SKM-1 (cell line): ENCODE data around the gene KLHDC8B.

ENCODE experiments used
- DNase-seq: peaks from one replicate; lab custom pipeline; 2025; ENCODE audit not compliant: unreplicated experiment; lab: John Stamatoyannopoulos, UW

Gene KLHDC8B

DNA sequence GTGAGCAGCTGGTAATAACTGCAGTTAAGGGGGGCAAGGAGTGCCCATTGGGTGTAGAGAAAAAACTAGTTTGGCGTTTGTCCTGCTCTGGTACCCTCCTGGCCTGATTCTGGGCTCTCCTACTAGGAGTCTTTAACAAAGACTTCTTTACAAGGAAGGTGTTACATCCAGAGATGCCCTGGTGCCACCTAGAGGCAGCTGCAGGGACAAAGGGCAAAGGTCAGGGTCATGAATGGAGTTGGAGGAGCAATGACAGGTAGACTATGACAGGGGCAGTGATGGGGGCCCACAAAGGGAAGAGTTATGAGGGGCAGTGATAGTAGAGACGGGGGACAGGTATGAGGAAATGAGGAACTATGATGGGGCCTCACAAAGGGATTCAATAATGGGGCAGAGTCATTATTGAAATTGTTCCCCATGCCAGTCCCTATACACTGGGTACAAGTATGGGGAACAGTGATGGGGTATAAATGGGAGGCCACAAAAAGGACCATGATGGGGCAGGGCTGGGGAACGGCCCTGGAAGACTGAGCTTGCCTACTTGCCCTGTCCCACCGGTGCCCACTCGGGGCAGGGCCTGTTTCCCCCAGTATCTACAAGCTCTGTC lies 13.2 kb upstream of the KLHDC8B start:
- no peak for DNase-seq

DNA sequence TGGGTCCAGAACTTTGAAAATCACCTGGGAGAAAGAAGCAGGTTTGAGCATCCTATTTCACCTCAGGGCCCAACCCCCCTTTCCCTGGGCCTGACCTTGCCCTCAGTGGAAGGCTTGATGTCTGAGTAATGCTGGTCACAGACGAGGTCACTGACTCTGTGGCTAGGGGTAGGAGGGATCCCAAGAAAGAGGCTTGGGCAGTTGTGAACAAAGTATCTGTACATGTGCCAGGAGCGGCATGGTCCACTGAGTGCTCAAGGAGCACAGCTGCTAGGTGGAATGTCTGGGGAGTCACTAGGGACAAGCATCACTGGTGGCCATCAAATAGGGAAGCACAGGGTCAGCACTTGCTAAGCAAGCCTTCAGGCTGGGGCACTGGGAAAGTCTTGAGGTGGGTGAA lies 12.6 kb upstream of the KLHDC8B start:
- DNase-seq: no peak

DNA sequence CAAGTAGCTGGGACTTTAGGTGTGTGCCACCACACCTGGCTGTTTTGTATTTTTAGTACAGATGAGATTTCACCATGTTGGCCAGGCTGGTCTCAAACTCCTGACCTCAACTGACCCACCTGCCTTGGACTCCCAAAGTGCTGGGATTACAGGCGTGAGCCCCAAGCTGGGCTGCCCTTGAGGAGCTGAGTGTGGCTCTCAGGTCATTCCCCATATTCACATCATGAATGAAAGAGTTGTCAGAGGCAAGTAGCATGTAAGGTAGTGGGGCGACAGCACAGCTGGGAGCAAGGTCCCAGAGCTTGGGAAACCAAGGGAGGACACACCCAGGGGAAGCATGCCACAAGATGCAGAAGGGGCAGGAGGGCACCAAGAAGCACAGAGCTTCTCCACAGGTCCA lies 10.2 kb upstream of the KLHDC8B start:
- DNase-seq: no peak

DNA sequence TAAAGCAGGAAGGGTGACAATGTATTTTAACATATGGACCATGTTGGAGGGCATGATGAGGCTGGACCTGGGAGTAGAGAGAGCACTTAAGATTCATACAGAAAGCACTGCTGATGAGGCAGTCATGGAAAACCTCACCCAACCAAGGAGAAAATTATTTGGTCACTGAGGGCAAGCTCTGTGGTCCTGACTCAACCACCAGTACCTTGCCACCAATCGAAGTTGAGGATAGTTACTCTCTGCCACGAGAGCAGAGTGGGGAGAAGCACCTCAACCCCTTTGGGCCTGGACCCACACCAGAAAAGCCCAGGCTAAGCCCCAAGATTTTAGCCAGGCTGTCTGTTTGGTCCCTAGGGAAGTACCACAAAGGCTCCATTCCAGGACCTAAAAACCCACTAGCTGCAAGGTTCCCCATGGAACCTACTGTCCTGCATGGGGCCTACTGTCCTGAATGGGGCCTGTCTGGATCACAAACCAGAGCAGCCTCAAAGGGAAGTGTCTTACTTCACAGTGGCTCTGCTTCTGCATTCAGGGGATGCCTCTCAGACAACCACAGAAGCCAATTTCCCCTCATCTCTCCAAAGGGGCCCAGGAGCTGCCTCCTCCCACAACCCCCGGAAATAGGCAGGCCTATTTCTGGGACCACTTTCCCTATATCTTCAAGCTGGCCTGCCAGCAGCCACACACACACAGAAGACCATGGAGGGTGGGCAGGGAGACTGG lies 9.4 kb upstream of the KLHDC8B start:
- DNase-seq: peak; percentile 61

DNA sequence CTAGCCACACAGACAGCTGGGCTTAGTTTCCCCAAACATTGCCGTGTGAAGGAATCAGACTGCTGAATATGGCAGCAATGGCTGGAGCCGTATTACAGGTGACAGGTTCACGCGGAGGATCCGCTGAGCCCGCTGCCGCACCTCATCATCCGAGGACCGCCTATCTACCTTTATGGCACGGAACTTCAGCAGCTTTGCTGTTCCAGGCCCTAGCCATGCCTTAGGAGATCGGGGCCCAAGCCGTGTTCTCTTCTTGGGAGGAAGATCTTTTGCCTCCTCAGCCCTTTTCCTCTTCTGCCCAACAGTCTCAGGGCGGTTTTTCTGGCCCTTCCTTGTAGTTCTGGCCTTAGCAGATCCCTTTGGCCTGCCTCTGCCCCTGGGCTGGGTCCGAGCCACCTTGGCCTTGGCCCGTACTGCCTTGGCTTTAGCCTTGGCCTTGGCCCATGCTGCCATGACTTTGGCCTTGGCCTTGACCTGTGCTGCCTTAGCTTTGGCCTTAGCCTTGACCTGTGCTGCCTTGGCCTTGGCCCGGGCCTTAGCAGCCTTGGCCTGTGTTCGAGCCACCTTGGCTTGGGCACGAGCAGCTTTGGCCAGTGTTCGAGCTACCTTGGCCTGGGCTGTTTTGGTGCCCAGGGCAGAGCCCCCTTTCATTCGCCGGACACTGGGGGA lies 8.5 kb upstream of the KLHDC8B start:
- no peak for DNase-seq

DNA sequence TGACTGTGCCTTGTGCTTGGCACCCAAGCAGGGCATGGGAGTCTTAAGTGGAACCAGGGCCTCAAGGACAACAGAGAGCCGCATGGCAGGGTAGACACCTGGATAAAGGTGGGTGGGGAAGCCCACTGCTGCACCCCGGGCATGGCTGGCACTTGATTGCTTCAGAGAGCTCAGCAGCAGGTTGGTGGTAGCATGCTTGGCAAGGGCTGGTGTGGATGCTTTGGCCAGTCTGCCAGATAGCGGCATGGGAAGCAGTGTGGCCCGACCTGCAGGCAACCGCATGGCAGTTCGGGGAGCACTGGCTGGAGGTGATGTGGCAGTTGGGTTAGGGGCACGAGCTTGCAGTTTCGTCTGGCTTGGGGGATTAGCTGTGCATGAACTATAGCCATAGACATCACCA lies 7.8 kb upstream of the KLHDC8B start:
- no peak for DNase-seq

DNA sequence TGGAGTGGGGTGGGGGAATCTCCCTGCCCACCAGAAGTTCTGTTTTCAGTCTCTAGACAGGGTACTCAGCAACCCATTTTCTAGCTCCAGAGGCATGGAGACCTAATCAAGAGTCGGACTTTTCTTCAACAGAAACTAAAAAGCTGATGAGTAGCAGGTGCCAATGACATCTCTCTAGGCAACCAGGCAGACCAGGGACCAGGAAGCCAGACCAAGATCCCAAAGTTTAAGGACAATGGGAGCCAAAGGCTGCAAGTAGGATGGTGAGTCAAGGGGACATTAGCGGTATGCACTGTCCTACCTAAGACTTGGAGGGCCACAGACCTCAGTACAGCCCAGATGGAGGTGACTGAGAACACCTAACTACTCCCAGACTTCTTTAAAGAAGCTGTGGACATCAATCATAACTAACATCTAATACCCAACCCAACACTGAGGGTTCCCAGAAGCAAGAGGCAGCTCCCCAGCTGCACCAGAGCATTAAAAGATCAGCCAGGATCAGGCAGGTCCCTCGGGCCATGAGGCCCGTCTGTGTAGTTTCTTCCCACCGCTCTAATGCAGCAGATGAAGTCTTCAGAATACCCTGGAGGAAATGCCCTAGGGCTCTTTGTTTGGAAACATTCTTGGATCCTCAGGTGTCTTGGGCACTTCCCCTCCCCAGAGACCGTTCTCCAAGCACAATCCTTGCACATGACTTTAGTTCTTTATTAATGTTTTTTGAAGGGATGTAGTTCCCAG lies 6.2 kb upstream of the KLHDC8B start:
- DNase-seq: no peak

DNA sequence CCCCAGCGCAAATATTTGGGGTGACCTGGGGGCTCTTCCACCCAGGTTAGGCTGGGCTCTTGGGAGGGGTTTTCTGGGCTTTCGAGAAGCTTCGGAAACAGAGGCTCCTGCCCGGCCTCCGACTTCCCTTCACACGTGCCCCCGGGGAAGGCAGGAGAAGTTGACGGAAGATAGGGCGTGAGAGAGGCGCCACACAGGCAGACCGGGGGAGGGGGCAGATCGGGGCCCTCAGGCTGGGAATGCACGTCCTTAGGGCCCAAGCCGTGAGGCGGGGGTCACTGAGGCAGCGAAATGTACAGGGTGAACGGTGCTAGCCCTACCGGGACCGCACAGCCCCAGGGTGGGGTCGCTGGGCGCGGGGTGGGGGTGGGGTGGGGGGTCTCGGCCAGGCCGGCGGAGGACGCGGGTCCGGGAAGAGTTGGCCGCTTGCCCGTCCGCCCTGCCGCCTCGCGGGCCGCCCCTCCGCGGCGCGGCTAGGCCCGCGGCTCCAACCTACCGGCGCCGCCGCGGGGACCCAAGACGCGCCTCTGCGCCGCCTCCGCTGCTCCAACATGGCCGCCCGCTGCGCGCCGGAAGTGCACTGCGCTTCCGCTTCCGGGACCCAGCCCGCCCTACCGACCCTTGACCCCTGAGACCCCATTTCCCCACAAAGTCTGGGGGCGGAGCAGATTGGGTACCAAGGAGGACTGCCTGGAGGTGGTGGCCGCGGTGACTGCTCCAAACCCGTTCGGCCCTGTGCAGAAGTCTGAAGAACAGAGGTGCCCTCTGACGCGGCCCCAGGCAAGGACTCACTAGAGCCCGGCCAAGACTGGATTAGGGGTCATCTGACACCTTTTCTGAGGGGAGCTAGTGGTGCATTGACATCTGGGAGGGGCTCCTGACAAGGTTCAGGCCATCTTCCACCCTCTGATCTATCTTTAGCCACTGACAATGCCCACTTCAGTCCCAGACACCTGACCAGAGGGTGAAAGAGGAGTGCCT lies 5.3 kb upstream of the KLHDC8B start, which contains the start of gene CCDC71:
Gene CCDC71 (minus strand): TSS at position 561 of the 981 bp plus-strand sequence. CDS start 2,123 bp downstream, outside the sequence.
- DNase-seq: peak; percentile 41

DNA sequence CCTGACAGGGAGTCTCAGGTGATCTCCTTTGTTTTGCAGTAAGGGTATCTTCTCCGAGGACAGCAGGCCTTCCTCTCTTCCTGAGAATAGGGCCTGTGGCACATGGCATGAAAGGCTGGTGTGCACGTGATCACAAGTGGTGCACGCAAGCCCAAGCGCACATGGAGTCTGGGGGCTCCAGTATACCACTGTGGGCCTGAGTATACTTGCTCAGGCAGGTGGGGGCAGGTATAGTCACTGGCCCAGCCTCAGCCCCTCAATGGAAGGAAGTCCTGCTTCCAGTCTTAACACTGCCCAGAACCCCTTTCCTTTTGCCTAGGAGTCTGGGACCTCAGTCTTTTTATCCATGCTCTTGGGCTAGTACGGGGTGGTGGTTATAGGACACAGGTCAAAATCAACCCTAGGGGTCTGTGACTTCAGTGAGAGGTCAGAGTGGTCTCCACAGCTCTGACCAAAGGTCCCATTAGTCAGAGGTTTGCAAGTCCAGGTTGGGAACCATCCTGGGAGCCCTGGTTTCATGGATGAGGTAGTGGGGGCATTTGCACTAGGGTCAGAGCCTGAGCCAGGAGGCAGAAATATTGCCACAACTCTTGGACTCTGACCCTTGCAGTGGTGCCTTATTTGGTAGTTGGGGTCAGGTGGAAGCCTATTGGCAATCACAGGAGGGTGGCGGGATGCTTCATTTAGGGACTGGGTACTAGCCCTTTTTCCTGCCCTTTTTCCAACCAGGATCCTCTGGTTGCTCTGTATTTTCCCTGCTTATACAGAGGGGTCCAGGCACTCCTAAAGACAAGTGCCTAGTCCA lies 4.4 kb upstream of the KLHDC8B start:
- no peak for DNase-seq

DNA sequence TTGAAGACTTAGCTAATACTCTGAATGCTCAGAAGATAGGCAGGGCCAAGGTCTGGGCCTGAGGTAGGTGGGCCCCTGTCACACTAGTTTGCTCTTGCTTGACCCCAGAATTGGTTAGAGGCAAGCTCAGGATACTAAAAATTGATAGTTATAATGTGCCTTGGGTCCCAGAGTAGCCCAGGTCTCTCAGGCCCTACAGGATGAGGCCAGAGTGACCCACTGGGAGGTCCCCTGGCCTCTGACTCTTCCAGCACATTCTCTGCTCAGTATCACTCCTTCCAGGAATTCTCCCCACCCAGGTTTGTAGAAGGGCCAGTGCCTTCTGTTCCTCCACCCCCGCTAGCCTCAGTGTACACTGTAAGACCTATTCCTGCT lies 667 bp upstream of the KLHDC8B start:
- DNase-seq: no peak

DNA sequence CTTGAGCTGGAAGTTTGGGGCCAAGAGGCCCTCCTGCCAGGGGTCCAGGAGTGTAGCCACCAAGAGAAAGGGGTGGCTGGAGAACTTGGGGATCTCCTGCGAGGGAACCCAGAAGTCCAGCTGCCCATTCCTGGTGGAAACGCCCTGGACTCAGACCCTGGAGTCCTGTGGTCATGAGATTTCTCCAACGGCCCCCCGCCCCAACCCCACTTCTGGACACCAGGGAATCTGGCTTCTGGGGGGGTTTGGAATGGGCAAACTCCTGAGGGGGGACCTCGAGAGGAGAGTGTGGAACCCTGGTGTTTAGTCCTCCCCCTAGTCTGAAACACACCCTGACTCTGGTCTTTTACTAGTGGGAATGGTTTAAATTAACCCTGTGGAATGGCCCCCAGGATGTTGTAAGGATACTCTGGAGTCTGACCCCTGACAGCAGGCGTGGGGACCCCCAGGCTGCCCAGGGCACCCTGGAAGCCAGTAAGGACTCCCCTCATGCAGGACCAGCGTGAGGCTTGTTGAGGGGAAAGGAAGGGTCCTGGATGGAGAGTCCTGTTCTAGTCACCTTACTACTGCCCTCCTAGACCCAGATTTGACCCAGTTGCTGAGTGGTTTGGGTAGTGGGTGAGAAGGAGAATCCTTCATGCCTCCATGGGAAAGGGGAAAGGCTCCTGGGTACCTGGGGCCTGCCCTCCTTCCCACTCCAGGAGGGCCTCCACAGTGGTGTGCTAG lies 540 bp downstream of the KLHDC8B start:
- no peak for DNase-seq

DNA sequence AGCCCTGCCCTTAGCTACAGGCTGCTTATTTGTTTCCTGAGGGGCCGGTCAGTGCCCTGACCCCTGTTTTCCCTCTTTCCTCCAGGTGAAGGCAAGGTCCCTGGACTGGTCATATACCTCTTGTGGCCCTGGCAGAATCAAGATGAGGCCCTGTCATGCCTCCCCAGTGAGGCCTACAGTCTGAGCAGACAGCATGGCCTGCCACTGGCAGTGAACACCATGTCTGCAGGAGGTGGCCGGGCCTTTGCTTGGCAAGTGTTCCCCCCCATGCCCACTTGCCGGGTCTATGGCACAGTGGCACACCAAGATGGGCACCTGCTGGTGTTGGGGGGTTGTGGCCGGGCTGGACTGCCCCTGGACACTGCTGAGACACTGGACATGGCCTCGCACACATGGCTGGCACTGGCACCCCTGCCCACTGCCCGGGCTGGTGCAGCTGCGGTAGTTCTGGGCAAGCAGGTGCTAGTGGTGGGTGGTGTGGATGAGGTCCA lies 1.2 kb downstream of the KLHDC8B start:
- no peak for DNase-seq

DNA sequence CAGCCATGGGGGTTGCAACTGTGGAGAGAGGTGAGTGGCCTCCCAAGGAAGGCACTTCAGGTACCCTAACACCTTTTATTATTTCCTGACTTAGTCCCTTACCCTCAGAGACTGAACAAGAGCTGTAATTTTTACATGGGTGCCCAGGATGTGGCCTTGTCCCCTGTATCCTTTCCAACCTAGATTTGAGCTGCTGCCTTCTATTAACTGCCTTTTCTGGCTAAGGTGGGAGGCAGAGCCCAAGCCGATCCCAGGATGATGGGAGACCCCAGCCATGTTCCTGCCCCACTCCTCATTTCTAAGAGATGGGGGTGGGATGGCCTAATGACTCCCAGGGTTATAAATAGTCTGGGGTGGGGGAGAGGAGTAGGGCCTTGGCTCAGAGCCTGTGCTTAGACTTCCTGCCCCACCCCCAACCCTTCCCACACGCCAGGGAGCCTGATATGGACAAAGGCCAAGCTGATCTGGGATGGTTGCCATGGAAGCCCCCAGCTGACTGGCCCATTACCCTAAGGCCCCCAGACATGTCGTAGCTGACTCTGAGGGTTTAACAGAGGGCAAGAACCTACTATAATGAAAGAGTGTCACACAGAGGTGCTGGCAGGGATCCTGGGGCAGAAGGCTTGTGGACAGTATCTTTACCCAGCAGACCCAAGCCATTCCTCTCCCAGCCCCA lies 1.9 kb downstream of the KLHDC8B start:
- no peak for DNase-seq

DNA sequence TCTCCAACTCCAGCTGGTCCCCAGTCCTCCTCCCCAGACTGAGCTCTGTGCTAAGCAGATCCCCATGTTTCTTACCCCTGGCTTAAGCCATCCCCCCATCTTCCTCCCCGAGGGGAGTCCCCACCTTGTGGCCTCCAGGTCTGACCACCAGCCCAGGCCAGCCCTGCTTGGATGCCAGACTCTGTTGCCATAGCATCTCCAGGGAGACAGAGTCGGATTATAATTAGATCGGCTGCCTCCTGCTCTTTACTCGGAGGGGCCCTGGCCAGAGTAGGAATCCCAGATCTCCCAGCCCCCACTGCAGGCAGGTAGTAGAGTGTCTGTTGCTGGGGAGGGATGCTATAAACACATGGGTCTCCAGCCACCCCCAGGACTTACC lies 2.4 kb downstream of the KLHDC8B start:
- no peak for DNase-seq

DNA sequence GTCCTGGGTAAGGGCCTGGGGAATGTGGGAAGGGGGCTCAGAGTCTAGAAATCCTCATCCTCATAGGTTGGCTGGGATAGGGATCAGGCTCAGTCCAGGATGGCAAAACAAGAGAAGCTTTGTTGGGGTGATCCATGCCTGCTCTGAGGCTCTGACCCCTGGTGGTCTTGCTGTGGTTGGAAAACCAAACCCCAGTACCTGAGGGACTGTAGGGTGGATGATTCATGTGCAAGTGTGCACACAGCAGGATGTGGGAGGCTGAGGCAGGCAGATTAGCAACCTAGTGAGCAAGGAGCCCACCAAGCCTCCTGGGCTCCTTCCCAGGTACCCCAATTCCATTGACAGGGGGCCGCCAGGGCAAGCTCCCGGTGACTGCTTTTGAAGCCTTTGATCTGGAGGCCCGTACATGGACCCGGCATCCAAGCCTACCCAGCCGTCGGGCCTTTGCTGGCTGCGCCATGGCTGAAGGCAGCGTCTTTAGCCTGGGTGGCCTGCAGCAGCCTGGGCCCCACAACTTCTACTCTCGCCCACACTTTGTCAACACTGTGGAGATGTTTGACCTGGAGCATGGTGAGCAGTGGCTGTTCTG lies 3.1 kb downstream of the KLHDC8B start:
- no peak for DNase-seq

DNA sequence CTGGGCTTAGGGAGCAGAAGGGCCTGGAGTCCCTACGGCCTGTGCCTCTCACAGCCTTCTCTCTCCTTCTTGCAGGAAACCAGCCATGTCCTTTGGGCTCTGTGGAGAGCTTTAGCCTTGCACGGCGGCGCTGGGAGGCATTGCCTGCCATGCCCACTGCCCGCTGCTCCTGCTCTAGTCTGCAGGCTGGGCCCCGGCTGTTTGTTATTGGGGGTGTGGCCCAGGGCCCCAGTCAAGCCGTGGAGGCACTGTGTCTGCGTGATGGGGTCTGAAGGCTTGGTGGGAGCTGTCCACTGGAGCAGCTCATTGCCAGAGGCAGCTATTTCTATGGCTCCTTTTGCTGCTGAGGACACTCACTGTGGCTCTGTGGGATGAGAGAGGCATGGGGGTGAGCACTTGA lies 4.1 kb downstream of the KLHDC8B start:
- DNase-seq: no peak

DNA sequence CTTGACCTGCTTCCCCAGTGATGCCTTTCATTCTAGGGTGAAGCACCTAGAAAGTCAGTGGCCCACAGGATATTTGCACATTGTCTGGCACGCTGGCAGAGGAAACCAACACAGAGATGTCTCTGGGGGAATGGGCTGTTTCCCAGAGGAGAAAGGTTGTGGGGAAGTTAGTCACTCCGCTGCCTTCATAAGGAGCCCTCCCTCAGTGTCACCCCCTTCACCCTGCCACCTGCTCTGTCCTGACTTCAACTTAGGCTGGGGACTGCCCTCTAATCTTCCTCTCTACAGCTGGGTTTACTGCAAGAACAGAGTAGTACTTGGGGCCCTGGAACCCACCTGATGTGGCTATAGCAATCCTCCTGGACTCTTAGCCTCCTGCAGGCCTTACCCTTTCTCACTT lies 5.7 kb downstream of the KLHDC8B start:
- no peak for DNase-seq

DNA sequence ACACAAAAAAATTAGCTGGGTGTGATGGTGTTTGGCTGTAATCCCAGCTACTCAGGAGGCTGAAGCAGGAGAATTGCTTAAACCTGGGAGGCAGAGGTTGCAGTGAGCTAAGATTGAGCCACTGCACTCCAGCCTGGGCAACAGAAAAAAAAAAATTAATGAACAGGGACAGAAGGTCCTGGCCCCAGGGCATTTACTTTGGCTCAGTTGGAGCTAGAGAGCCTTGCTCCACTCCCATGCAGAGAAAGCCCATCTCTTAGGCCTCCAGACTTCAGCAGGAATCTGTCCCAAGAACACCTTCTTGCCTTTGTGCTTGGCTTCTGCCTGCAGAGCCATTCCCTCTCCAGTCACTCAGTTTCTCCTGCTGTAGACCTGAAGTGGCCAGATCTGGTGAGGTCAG lies 8.7 kb downstream of the KLHDC8B start:
- DNase-seq: no peak
